K562 (cell line): ENCODE results near the gene TRAK1. TPM values are rescaled to one million over a fixed set of nuclear protein-coding genes. Genes with fewer than 3 reads are reported as not detected.
A peak's percentile ranks its signal among the peaks of the same experiment; 100 is the strongest.

ENCODE experiments used
- ATAC-seq: fragments of 200-7000 bp; cut with Tn5 transposase; 3 replicates; pipeline ENCODE4 v1.9.1; 2020; ENCODE audit warnings: moderate library complexity
- BruUV-seq: library from RNA; stranded (reverse); fragments of 400-500 nt; replicated peaks from 2 replicates; lab custom pipeline; 2021; lab: Mats Ljungman, UMichigan
- CTCF ChIA-PET: fragments of 300-600 bp; formaldehyde crosslinking; extraction: SDS; loops from one replicate; lab custom pipeline; 2021; ENCODE audit warnings: low intra/inter-chr PET ratio; lab: Yijun Ruan, JAX
- POLR2A ChIA-PET: fragments of 300-600, 350-650 bp; sonication (Branson Sonifier 250); formaldehyde crosslinking; extraction: SDS; loops from one replicate; lab custom pipeline; 2021; ENCODE audit warnings: antibody characterized with exemption, inconsistent platforms; lab: Yijun Ruan, JAX
- DNase-seq, 4 experiments: peaks; one replicate each; pipeline versions ENCODE4 v3.0.0 to v3.0.0-alpha.2; 2011 to 2018; ENCODE audit warnings: low spot score in 3 of 4, mixed read lengths in 3 of 4; ENCODE audit errors: extremely low read depth in 1 of 4
- FAIRE-seq: peaks from 2 replicates; lab custom pipeline; 2011; peaks lifted over from hg19 to GRCh38; lab: Jason Lieb, UNC
- H2AFZ ChIP-seq: 2 replicates; pipeline ENCODE4 v1.6.0; 2011; ENCODE audit warnings: low read depth, low read length, control low read depth, inconsistent platforms
- H3K27ac ChIP-seq: fragments of 200-600 bp; 3 replicates; pipeline ENCODE4 v1.8.0; 2011; ENCODE audit warnings: low read depth, mild to moderate bottlenecking, control low read depth, inconsistent platforms, low read length, moderate library complexity, mixed read lengths; ENCODE audit errors: extremely low read depth
- H3K27me3 ChIP-seq, 2 experiments: fragments of 300-600 bp in 1 of 2; 2 replicates in 1 of 2; 3 replicates in 1 of 2; pipeline versions ENCODE4 v1.6.0 to v1.8.0; 2011; ENCODE audit warnings: inconsistent platforms in 2 of 2, low read length in 2 of 2, mild to moderate bottlenecking in 1 of 2, mixed read lengths in 1 of 2, moderate library complexity in 1 of 2; ENCODE audit not compliant: control insufficient read depth in 2 of 2, insufficient read depth in 2 of 2
- H3K36me3 ChIP-seq: fragments of 300-600 bp; 3 replicates; pipeline ENCODE4 v1.8.0; 2011; ENCODE audit warnings: mild to moderate bottlenecking, low read length, inconsistent platforms; ENCODE audit not compliant: control insufficient read depth, insufficient read depth
- H3K4me1 ChIP-seq, 2 experiments: fragments of 200-600 bp in 1 of 2; replicated peaks in 1 of 2; 2 replicates in 1 of 2; 3 replicates in 1 of 2; pipeline versions ENCODE4 v1.5.1 to v1.8.0; 2011; ENCODE audit warnings: inconsistent platforms in 2 of 2, low read length in 2 of 2, mild to moderate bottlenecking in 1 of 2, mixed read lengths in 1 of 2, moderate library complexity in 1 of 2; ENCODE audit not compliant: control insufficient read depth in 2 of 2, insufficient read depth in 2 of 2
- H3K4me2 ChIP-seq: 2 replicates; pipeline ENCODE4 v1.6.1; 2011; ENCODE audit warnings: low read length, control low read depth, inconsistent platforms, mixed read lengths; ENCODE audit not compliant: insufficient read depth
- H3K4me3 ChIP-seq: fragments of 200-600 bp; sonication (generic), shearing (Covaris generic); 2 replicates; pipeline ENCODE4 v1.5.1; 2016; ENCODE audit warnings: control low read depth, inconsistent platforms
- H3K79me2 ChIP-seq: fragments of 200-600 bp; 3 replicates; pipeline ENCODE4 v1.8.0; 2011; ENCODE audit warnings: low read length, inconsistent platforms; ENCODE audit not compliant: control insufficient read depth, insufficient read depth
- H3K9ac ChIP-seq, 2 experiments: 2 replicates each; pipeline versions ENCODE4 v1.6.0 to v1.6.1; 2011; ENCODE audit warnings: low read depth in 2 of 2, low read length in 2 of 2, control low read depth in 1 of 2, inconsistent platforms in 1 of 2, mild to moderate bottlenecking in 1 of 2, mixed read lengths in 1 of 2; ENCODE audit not compliant: insufficient read depth in 1 of 2
- H3K9me1 ChIP-seq: one replicate; pipeline ENCODE4 v1.6.0; 2011; ENCODE audit warnings: inconsistent platforms, mild to moderate bottlenecking, low read length, moderate library complexity; ENCODE audit not compliant: control insufficient read depth, insufficient read depth
- H3K9me3 ChIP-seq: replicated peaks from 2 replicates; pipeline ENCODE4 v1.5.1; 2011; ENCODE audit warnings: low read depth, low read length, inconsistent platforms; ENCODE audit not compliant: control insufficient read depth, insufficient read depth
- H4K20me1 ChIP-seq: replicated peaks from 2 replicates; pipeline ENCODE4 v1.6.1; 2011; ENCODE audit warnings: low read length, inconsistent platforms, mixed read lengths; ENCODE audit not compliant: control insufficient read depth, insufficient read depth
- HDAC1 ChIP-seq, 2 experiments: fragments of 450-650 bp; IDR thresholded peaks; 2 replicates each; pipeline ENCODE4 v1.6.1; 2016 to 2017; ENCODE audit warnings: inconsistent platforms in 1 of 2, mild to moderate bottlenecking in 1 of 2, moderate library complexity in 1 of 2
- SIX5 ChIP-seq, 2 experiments: IDR thresholded peaks; 2 replicates each; pipeline ENCODE4 v1.6.1; 2011; ENCODE audit warnings: low read length in 2 of 2, borderline replicate concordance in 1 of 2, low read depth in 1 of 2, mild to moderate bottlenecking in 1 of 2, moderate library complexity in 1 of 2; ENCODE audit not compliant: insufficient read depth in 1 of 2
- SRSF3 ChIP-seq: fragments of 200-400 bp; formaldehyde crosslinking; IDR thresholded peaks from 2 replicates; pipeline ENCODE4 v1.6.1; 2016; ENCODE audit warnings: mild to moderate bottlenecking, low read length, moderate library complexity; ENCODE audit not compliant: insufficient read depth
- WGBS: fragments of 100-300 bp; shearing (Covaris generic); methylation state at CpG from one replicate; pipeline ENCODE4 v1.1.6; 2016; ENCODE audit warnings: low coverage, mixed read lengths; ENCODE audit not compliant: insufficient coverage; ENCODE audit errors: missing lambda C conversion rate; 5-methylcytosine and 5-hydroxymethylcytosine counted together
- in situ Hi-C: fragments of 300-500 bp; cut with MboI; formaldehyde crosslinking; loops from 4 replicates; pipeline ENCODE4 v1.15.0; 2018; ENCODE audit warnings: inconsistent platforms, mixed read lengths
- intact Hi-C: fragments of 100-400 bp; cut with micrococcal nuclease; formaldehyde crosslinking; loops from 2 replicates; pipeline ENCODE4 v1.14.2; 2022
- polyA plus RNA-seq, 8 experiments: library from polyadenylated mRNA; depleted of rRNA in 4 of 8; stranded (reverse) in 5 of 8; unstranded in 3 of 8; fragments of >200 nt; fragmentation: Nextera tagmentation in 2 of 8; fragmentation: Illumina TruSeq in 1 of 8; extraction: Ambion mirVana in 2 of 8; extraction: Trizol in 1 of 8; gene quantifications; 2 replicates each; pipeline versions ENCODE4 v1.2.1 to v1.2.3, GENCODE V29; 2011 to 2014; ENCODE audit warnings: inconsistent platforms in 1 of 8, missing spikeins in 1 of 8
- total RNA-seq, 7 experiments: library from RNA; depleted of rRNA in 6 of 7; stranded (reverse); fragments of >200 nt in 6 of 7; fragmentation: Illumina TruSeq in 2 of 7; extraction: Trizol in 2 of 7; gene quantifications; 2 replicates each; pipeline versions ENCODE4 v1.2.1 to v1.2.3, GENCODE V29; 2011 to 2021; ENCODE audit warnings: low replicate concordance in 1 of 7
- TF ChIP-seq, protein P1 (sequence below), 2 experiments: fragments of 450-650 bp in 1 of 2; IDR thresholded peaks; 2 replicates each; pipeline ENCODE4 v1.6.1; 2011 to 2017; ENCODE audit warnings: low read depth in 2 of 2, antibody characterized with exemption in 1 of 2, borderline replicate concordance in 1 of 2, low read length in 1 of 2, mild to moderate bottlenecking in 1 of 2, mixed read lengths in 1 of 2; ENCODE audit not compliant: control insufficient read depth in 1 of 2
- TF ChIP-seq, protein P2 (sequence below): fragments of 250-450 bp; sonication (Bioruptor Pico); IDR thresholded peaks from 2 replicates; pipeline ENCODE4 v1.4.0; 2020; ENCODE audit warnings: mild to moderate bottlenecking, moderate library complexity, borderline replicate concordance

Gene TRAK1
- total and polyA plus RNA-seq, 9 of the 15 experiments (the other 6 are each of a cell fraction or from before 2014, with no cell fraction given): 5.3 to 28.5 (median 17.5) TPM

DNA sequence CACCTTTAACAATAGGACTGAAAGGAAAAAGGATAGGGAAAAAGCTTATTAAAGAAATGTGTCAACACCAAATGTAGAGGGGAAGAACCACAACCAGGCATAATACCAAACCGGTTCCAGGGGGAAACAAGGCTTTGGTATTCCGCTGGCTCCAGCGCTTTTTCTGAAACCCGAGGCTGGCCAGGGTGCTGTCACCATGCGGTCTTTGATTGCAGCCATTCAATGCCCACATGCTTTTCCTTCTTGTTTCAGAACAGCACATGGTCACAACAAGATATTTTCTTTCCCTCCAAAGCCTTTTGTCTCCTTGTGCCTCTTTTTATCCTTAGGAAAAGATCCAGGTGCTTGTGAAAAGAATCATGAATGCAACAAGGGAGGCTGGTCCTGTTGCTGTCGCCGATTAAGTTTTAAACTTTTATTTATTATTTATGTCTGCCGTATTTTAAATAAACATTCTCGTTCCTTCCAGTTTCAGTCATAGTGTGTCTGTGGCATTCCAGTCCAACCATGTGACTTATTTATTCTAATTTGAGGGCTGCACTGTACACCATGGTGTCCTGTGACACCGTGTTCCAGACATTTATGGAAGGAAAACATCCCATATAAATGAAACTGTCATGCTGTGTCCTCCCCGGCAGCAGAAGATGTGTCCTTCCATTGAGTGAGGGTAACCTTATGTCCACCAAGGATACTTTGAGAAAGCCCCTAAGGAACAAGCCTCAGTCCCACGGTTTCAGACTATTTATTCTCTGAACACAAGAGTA is 133.7 kb downstream of the TRAK1 start:
- H3K9ac ChIP-seq: no peak overlapping the region
- H2AFZ ChIP-seq: no peak overlapping the region
- intact Hi-C loops: no loop called here
- FAIRE-seq: no peak
- TF ChIP-seq, protein P1, sequence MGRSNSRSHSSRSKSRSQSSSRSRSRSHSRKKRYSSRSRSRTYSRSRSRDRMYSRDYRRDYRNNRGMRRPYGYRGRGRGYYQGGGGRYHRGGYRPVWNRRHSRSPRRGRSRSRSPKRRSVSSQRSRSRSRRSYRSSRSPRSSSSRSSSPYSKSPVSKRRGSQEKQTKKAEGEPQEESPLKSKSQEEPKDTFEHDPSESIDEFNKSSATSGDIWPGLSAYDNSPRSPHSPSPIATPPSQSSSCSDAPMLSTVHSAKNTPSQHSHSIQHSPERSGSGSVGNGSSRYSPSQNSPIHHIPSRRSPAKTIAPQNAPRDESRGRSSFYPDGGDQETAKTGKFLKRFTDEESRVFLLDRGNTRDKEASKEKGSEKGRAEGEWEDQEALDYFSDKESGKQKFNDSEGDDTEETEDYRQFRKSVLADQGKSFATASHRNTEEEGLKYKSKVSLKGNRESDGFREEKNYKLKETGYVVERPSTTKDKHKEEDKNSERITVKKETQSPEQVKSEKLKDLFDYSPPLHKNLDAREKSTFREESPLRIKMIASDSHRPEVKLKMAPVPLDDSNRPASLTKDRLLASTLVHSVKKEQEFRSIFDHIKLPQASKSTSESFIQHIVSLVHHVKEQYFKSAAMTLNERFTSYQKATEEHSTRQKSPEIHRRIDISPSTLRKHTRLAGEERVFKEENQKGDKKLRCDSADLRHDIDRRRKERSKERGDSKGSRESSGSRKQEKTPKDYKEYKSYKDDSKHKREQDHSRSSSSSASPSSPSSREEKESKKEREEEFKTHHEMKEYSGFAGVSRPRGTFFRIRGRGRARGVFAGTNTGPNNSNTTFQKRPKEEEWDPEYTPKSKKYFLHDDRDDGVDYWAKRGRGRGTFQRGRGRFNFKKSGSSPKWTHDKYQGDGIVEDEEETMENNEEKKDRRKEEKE (IDR thresholded peaks at IDR 0.05; ENCODE audit: borderline replicate concordance in 1 of 2, control insufficient read depth in 1 of 2, low read depth in 2 of 2, low read length in 1 of 2): no peak
- TF ChIP-seq HDAC1 (IDR thresholded peaks at IDR 0.05): no peak
- TF ChIP-seq SIX5 (IDR thresholded peaks at IDR 0.05; ENCODE audit: borderline replicate concordance in 1 of 2, insufficient read depth in 1 of 2, low read depth in 1 of 2, low read length in 2 of 2): no peak
- TF ChIP-seq, protein P2, sequence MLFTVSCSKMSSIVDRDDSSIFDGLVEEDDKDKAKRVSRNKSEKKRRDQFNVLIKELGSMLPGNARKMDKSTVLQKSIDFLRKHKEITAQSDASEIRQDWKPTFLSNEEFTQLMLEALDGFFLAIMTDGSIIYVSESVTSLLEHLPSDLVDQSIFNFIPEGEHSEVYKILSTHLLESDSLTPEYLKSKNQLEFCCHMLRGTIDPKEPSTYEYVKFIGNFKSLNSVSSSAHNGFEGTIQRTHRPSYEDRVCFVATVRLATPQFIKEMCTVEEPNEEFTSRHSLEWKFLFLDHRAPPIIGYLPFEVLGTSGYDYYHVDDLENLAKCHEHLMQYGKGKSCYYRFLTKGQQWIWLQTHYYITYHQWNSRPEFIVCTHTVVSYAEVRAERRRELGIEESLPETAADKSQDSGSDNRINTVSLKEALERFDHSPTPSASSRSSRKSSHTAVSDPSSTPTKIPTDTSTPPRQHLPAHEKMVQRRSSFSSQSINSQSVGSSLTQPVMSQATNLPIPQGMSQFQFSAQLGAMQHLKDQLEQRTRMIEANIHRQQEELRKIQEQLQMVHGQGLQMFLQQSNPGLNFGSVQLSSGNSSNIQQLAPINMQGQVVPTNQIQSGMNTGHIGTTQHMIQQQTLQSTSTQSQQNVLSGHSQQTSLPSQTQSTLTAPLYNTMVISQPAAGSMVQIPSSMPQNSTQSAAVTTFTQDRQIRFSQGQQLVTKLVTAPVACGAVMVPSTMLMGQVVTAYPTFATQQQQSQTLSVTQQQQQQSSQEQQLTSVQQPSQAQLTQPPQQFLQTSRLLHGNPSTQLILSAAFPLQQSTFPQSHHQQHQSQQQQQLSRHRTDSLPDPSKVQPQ (CRISPR knock-in tag): no peak
- no peak for TF ChIP-seq SRSF3
- TF ChIP-seq, all 486 proteins: peak for 0
- no peaks in the 10 kb centered on the region for H3K79me2 ChIP-seq
- 0 out of 5 replicates have a peak, but pooled peaks cover 0 to 4% of the 10 kb centered on the region in 2 experiments for H3K27me3 ChIP-seq
- in situ Hi-C loops: loop anchor here (10.0 kb wide), 1 partner anchor 220 kb away; no protein-coding TSS in a partner anchor
- H3K4me3 ChIP-seq: no peak overlapping the region
- no peak overlapping the region for H3K4me2 ChIP-seq
- no peaks in the 10 kb centered on the region for H3K9me1 ChIP-seq
- H3K27ac ChIP-seq: no peak overlapping the region
- H4K20me1 ChIP-seq: 0 out of 2 replicates have a peak, but pooled peaks cover 6% of the 10 kb centered on the region
- WGBS: 75% methylated on average over 12 of the region's 12 CpGs
- DNase-seq (no peak), ATAC-seq (no peak)
- ChIA-PET CTCF (no interaction called here), POLR2A (interaction anchor here (1.1 kb wide), 1 partner anchor 25 kb away, joined by 5 read pairs; no protein-coding TSS in a partner anchor)
- H3K9me3 ChIP-seq: no peaks in the 10 kb centered on the region
- H3K4me1 ChIP-seq: peaks cover 0 to 4% of the 10 kb centered on the region in 2 experiments; a peak in 2 of 5 replicates
- H3K36me3 ChIP-seq: peaks cover 21% of the 10 kb centered on the region; the same call in 1 of the 3 replicates
- TSS peak; percentile 30 for BruUV-seq
